H1 (cell line): ENCODE data around the gene LMAN2. TPM values are rescaled to one million over a fixed set of nuclear protein-coding genes. Genes with fewer than 3 reads are reported as not detected.
A peak's percentile ranks its signal among the peaks of the same experiment; 100 is the strongest.

Experiments
- CTCF ChIA-PET: fragments of 300-600 bp; sonication (Branson Sonifier 250); formaldehyde crosslinking; loops from one replicate; lab custom pipeline; 2021; ENCODE audit not compliant: partially characterized antibody; lab: Charles Lee
- POLR2A ChIA-PET: fragments of 300-600 bp; sonication (Branson Sonifier 250); formaldehyde crosslinking; loops from one replicate; lab custom pipeline; 2021; ENCODE audit warnings: inconsistent platforms; ENCODE audit not compliant: partially characterized antibody; lab: Charles Lee
- DNase-seq, 2 experiments: peaks; one replicate each; pipeline versions ENCODE4 v3.0.0 to v3.0.0-alpha.2; 2010 to 2022; ENCODE audit warnings: low spot score in 2 of 2, low read depth in 1 of 2, mixed read lengths in 1 of 2
- FAIRE-seq: peaks from 2 replicates; lab custom pipeline; 2011; peaks lifted over from hg19 to GRCh38; lab: Jason Lieb, UNC
- H2AFZ ChIP-seq: 2 replicates; pipeline ENCODE4 v1.8.1; 2012; ENCODE audit warnings: low read length, inconsistent platforms
- H2AK5ac ChIP-seq: 2 replicates; pipeline ENCODE4 v1.6.1; 2013; ENCODE audit warnings: low read depth, low read length
- H2BK120ac ChIP-seq: replicated peaks from 2 replicates; pipeline ENCODE3; 2013; ENCODE audit warnings: low read depth, low read length, inconsistent platforms
- H2BK12ac ChIP-seq: 2 replicates; pipeline ENCODE4 v1.6.1; 2013; ENCODE audit warnings: low read depth, low read length
- H2BK15ac ChIP-seq: 2 replicates; pipeline ENCODE4 v1.6.1; 2013; ENCODE audit warnings: low read length
- H2BK20ac ChIP-seq: 2 replicates; pipeline ENCODE4 v1.6.1; 2013; ENCODE audit warnings: low read length
- H2BK5ac ChIP-seq: 2 replicates; pipeline ENCODE4 v1.6.1; 2013; ENCODE audit warnings: low read depth, low read length
- H3K14ac ChIP-seq: 2 replicates; pipeline ENCODE4 v1.6.1; 2013; ENCODE audit warnings: inconsistent platforms; ENCODE audit not compliant: insufficient read length
- H3K18ac ChIP-seq: 2 replicates; pipeline ENCODE4 v1.6.1; 2013; ENCODE audit warnings: low read length; ENCODE audit errors: extremely low read depth
- H3K23ac ChIP-seq: 2 replicates; pipeline ENCODE4 v1.6.1; 2013; ENCODE audit warnings: inconsistent platforms; ENCODE audit not compliant: insufficient read length
- H3K23me2 ChIP-seq: 2 replicates; pipeline ENCODE4 v1.6.1; 2013; ENCODE audit warnings: low read depth, low read length
- H3K27ac ChIP-seq: 2 replicates; pipeline ENCODE4 v1.6.1; 2011; ENCODE audit warnings: low read depth, low read length, inconsistent platforms
- H3K27me3 ChIP-seq, 4 experiments: replicated peaks in 1 of 4; 1 replicate in 1 of 4; 2 replicates in 3 of 4; pipeline versions ENCODE4 v1.6.1 to v1.8.1; 2011 to 2013; ENCODE audit warnings: low read length in 3 of 4, mild to moderate bottlenecking in 3 of 4, inconsistent platforms in 2 of 4, mixed read lengths in 2 of 4, moderate library complexity in 1 of 4; ENCODE audit not compliant: control insufficient read depth in 3 of 4, insufficient read depth in 3 of 4; ENCODE audit errors: extremely low read depth in 1 of 4
- H3K36me3 ChIP-seq, 4 experiments: 2 replicates each; pipeline versions ENCODE4 v1.6.1 to v1.8.1; 2011 to 2013; ENCODE audit warnings: mild to moderate bottlenecking in 4 of 4, low read length in 3 of 4, moderate library complexity in 2 of 4, control low read depth in 1 of 4, inconsistent platforms in 1 of 4; ENCODE audit not compliant: insufficient read depth in 4 of 4, control insufficient read depth in 2 of 4
- H3K4ac ChIP-seq: replicated peaks from 2 replicates; pipeline ENCODE3; 2013; ENCODE audit warnings: low read length, low read depth, mixed read lengths, inconsistent platforms; ENCODE audit not compliant: insufficient read length
- H3K4me1 ChIP-seq, 4 experiments: replicated peaks in 1 of 4; 1 replicate in 1 of 4; 2 replicates in 3 of 4; pipeline versions ENCODE4 v1.6.1 to v1.8.1; 2011 to 2013; ENCODE audit warnings: low read length in 3 of 4, inconsistent platforms in 2 of 4, mixed read lengths in 1 of 4; ENCODE audit not compliant: insufficient read depth in 4 of 4, control insufficient read depth in 3 of 4
- H3K4me2 ChIP-seq, 2 experiments: 2 replicates each; pipeline versions ENCODE4 v1.6.1 to v1.8.1; 2011 to 2013; ENCODE audit warnings: low read depth in 2 of 2, low read length in 2 of 2, control low read depth in 1 of 2, inconsistent platforms in 1 of 2, mild to moderate bottlenecking in 1 of 2; ENCODE audit not compliant: insufficient read depth in 1 of 2
- H3K4me3 ChIP-seq, 4 experiments: fragments of 200-600, 300-600 bp in 1 of 4; sonication (generic), shearing (Covaris generic), sonication (Bioruptor Twin) in 1 of 4; 2 replicates each; pipeline versions ENCODE4 v1.5.1 to v1.8.1; 2011 to 2016; ENCODE audit warnings: low read length in 4 of 4, low read depth in 3 of 4, control low read depth in 2 of 4, inconsistent platforms in 2 of 4, mild to moderate bottlenecking in 2 of 4, mixed read lengths in 1 of 4, moderate library complexity in 1 of 4; ENCODE audit not compliant: insufficient read depth in 2 of 4; ENCODE audit errors: extremely low read depth in 1 of 4
- H3K56ac ChIP-seq: replicated peaks from 2 replicates; pipeline ENCODE3; 2013; ENCODE audit warnings: low read depth, mild to moderate bottlenecking, mixed read lengths, low read length, inconsistent platforms; ENCODE audit not compliant: insufficient read length
- H3K79me1 ChIP-seq: 2 replicates; pipeline ENCODE4 v1.6.1; 2013; ENCODE audit warnings: low read depth, low read length, control low read depth
- H3K79me2 ChIP-seq, 2 experiments: 2 replicates each; pipeline versions ENCODE4 v1.6.1 to v1.8.1; 2012 to 2013; ENCODE audit warnings: low read length in 2 of 2, mild to moderate bottlenecking in 2 of 2, inconsistent platforms in 1 of 2; ENCODE audit not compliant: insufficient read depth in 2 of 2, control insufficient read depth in 1 of 2
- H3K9ac ChIP-seq, 4 experiments: replicated peaks in 1 of 4; 1 replicate in 1 of 4; 2 replicates in 3 of 4; pipeline versions ENCODE4 v1.6.1 to v1.8.1; 2011 to 2013; ENCODE audit warnings: low read depth in 3 of 4, low read length in 3 of 4, control low read depth in 2 of 4, mild to moderate bottlenecking in 2 of 4, moderate library complexity in 2 of 4, inconsistent platforms in 1 of 4; ENCODE audit errors: extremely low read depth in 1 of 4
- H3K9me3 ChIP-seq, 2 experiments: 2 replicates each; pipeline versions ENCODE4 v1.6.1 to v1.8.1; 2012 to 2013; ENCODE audit warnings: mild to moderate bottlenecking in 2 of 2, moderate library complexity in 2 of 2, control low read depth in 1 of 2, inconsistent platforms in 1 of 2, low read depth in 1 of 2, low read length in 1 of 2, mixed read lengths in 1 of 2; ENCODE audit not compliant: insufficient read depth in 2 of 2
- H4K20me1 ChIP-seq, 2 experiments: replicated peaks in 1 of 2; 2 replicates each; pipeline versions ENCODE3 to v1.8.1; 2011 to 2013; ENCODE audit warnings: inconsistent platforms in 2 of 2, low read length in 2 of 2, mild to moderate bottlenecking in 1 of 2; ENCODE audit not compliant: insufficient read depth in 2 of 2, control insufficient read depth in 1 of 2
- H4K5ac ChIP-seq: 2 replicates; pipeline ENCODE4 v1.6.1; 2013; ENCODE audit warnings: low read length, low read depth, mixed read lengths, inconsistent platforms; ENCODE audit not compliant: insufficient read length
- H4K8ac ChIP-seq: 2 replicates; pipeline ENCODE4 v1.8.0; 2013; ENCODE audit warnings: mild to moderate bottlenecking, moderate library complexity, low read length, inconsistent platforms; ENCODE audit not compliant: insufficient read depth; ENCODE audit errors: extremely low read depth
- H4K91ac ChIP-seq: replicated peaks from 2 replicates; pipeline ENCODE3; 2013; ENCODE audit warnings: low read length, mixed read lengths, inconsistent platforms; ENCODE audit not compliant: insufficient read length
- CBX5 ChIP-seq: fragments of 300-800, 300-1000 bp; sonication (generic); IDR thresholded peaks from 2 replicates; pipeline ENCODE4 v1.7.1; 2016; ENCODE audit warnings: antibody characterized with exemption, low read length, low read depth
- CTBP2 ChIP-seq: IDR thresholded peaks from 2 replicates; pipeline ENCODE4 v1.7.0; 2011; ENCODE audit warnings: borderline replicate concordance, mild to moderate bottlenecking, moderate library complexity, mixed read lengths, low read length; ENCODE audit not compliant: insufficient read depth, insufficient read length
- POLR2A ChIP-seq, 2 experiments: IDR thresholded peaks; 1 replicate in 1 of 2; 2 replicates in 1 of 2; pipeline ENCODE4 v1.6.1; 2011; ENCODE audit warnings: low read depth in 2 of 2, low read length in 2 of 2, mild to moderate bottlenecking in 2 of 2; ENCODE audit errors: control extremely low read depth in 1 of 2
- POLR2AphosphoS5 ChIP-seq: IDR thresholded peaks from 2 replicates; pipeline ENCODE4 v1.6.1; 2011; ENCODE audit warnings: low read depth, low read length
- RAD21 ChIP-seq, 2 experiments: IDR thresholded peaks in 1 of 2; conservative IDR thresholded peaks in 1 of 2; 2 replicates each; pipeline ENCODE4 v1.6.1; 2011; ENCODE audit warnings: low read depth in 2 of 2, low read length in 2 of 2, improper control_type of control experiment in 1 of 2, inconsistent platforms in 1 of 2, mild to moderate bottlenecking in 1 of 2, moderate library complexity in 1 of 2
- SAP30 ChIP-seq: fragments of 300-600 bp; sonication (generic); IDR thresholded peaks from 2 replicates; pipeline ENCODE4 v1.7.1; 2012; ENCODE audit warnings: low read length, moderate library complexity, mild to moderate bottlenecking, inconsistent platforms; ENCODE audit not compliant: insufficient read depth, insufficient replicate concordance
- SIX5 ChIP-seq: IDR thresholded peaks from 2 replicates; pipeline ENCODE4 v1.6.1; 2011; ENCODE audit warnings: mild to moderate bottlenecking, low read depth, low read length
- SUZ12 ChIP-seq: fragments of 200-600 bp; sonication (generic); IDR thresholded peaks from 2 replicates; pipeline ENCODE4 v1.6.1; 2012; ENCODE audit warnings: mild to moderate bottlenecking, inconsistent platforms, low read length, moderate library complexity, mixed read lengths
- TCF12 ChIP-seq: IDR thresholded peaks from 2 replicates; pipeline ENCODE4 v1.6.1; 2011; ENCODE audit warnings: low read depth, mild to moderate bottlenecking, low read length
- ZNF274 ChIP-seq: IDR thresholded peaks from 2 replicates; pipeline ENCODE4 v1.7.0; 2012; ENCODE audit warnings: low read length, borderline replicate concordance; ENCODE audit errors: extremely low read depth
- WGBS, 2 experiments: shearing (Covaris generic) in 1 of 2; methylation state at CpG; one replicate each; pipeline versions ENCODE4 v1.1.6 to v1.1.7; 2013 to 2015; ENCODE audit warnings: low lambda C conversion rate in 2 of 2, mixed read lengths in 2 of 2, inconsistent platforms in 1 of 2, low coverage in 1 of 2, missing lambda C conversion rate in 1 of 2; ENCODE audit not compliant: insufficient replicate concordance in 2 of 2, insufficient coverage in 1 of 2, insufficient read length in 1 of 2; ENCODE audit errors: extremely low coverage in 1 of 2, missing lambda C conversion rate in 1 of 2; 5-methylcytosine and 5-hydroxymethylcytosine counted together
- polyA plus RNA-seq, 7 experiments: library from polyadenylated mRNA; depleted of rRNA in 3 of 7; stranded (reverse) in 5 of 7; unstranded in 2 of 7; fragments of >200 nt in 5 of 7; fragments of 200-250 nt in 2 of 7; gene quantifications; 1 replicate in 5 of 7; 2 replicates in 1 of 7; 4 replicates in 1 of 7; pipeline versions ENCODE4 v1.2.1 to v1.2.3, GENCODE V29; 2011 to 2013; ENCODE audit warnings: missing spikeins in 2 of 7, mixed read lengths in 2 of 7
- total RNA-seq: library from RNA; stranded (reverse); fragmentation: NEBNext Ultra II Directional; extraction: Animal tissue kit (Norgen Biotek cat#: 25700); gene quantifications from 2 replicates; pipeline ENCODE4 v1.2.1, GENCODE V29; 2021
- TF ChIP-seq, protein P1 (sequence below): IDR thresholded peaks from 2 replicates; pipeline ENCODE4 v1.6.1; 2012; ENCODE audit warnings: inconsistent platforms

The LMAN2 gene
- total and polyA plus RNA-seq, 2 of the 8 experiments (the other 6 are each of a cell fraction or from before 2014, with no cell fraction given) = 116 to 225 TPM

DNA sequence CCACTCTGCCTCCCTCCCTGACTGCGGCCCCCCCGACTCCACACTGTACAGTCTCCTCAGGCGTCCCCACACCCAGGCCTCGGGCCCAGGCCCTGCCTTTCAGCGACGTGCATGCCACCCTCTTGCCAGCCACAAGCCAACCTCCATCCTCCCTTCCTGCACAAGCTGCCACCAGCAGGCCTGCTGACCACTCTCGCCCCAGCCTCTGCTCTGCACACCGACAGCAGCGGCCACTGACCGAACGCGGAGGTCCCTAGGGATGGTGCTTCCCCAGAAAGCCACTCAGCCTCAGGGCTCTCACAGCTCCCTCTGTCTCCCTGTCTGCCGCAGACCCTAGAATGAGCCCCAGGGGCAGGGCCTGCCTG lies 18.6 kb downstream of the LMAN2 start:
- Histone ChIP-seq H3K14ac (no peak overlapping the region), H2BK15ac (no peak overlapping the region), H3K23ac (no peak overlapping the region), H4K91ac (no peak overlapping the region), H3K79me1 (no peaks in the 10 kb centered on the region), H3K18ac (no peak overlapping the region), H4K20me1 (peaks cover 0 to 9% of the 10 kb centered on the region in 2 experiments), H2BK120ac (no peak overlapping the region), H3K4me2 (no peak overlapping the region), H3K4ac (no peak overlapping the region), H3K9me3 (no peaks in the 10 kb centered on the region), H3K23me2 (no peaks in the 10 kb centered on the region), H4K8ac (no peak overlapping the region), H3K79me2 (no peaks in the 10 kb centered on the region), H3K4me1 (peaks cover 0 to 3% (median 1%) of the 10 kb centered on the region in 4 experiments; a peak in 4 of 7 replicates), H3K9ac (no peak overlapping the region), H4K5ac (no peak overlapping the region), H3K36me3 (peaks cover 19 to 36% (median 32%) of the 10 kb centered on the region in 4 experiments), H2BK5ac (peak overlapping the region; percentile 60; the same call in 1 of the 2 replicates), H3K27me3 (no peaks in the 10 kb centered on the region), H2BK12ac (no peak overlapping the region), H2BK20ac (no peak overlapping the region), H3K27ac (no peak overlapping the region), H3K56ac (no peak overlapping the region), H2AK5ac (no peak overlapping the region), H3K4me3 (no peak overlapping the region), H2AFZ (no peak overlapping the region)
- DNase-seq (no peak), FAIRE-seq (no peak)
- 93% methylated on average over 13 of the region's 13 CpGs; no CpG with 5 or more reads in 1 of the 2 experiments for WGBS, 2 experiments
- ChIA-PET CTCF (interaction anchor here (3.4 to 10.3 kb wide), 2 partner anchors 16 to 24 kb away, joined by 18 to 100 read pairs; no protein-coding TSS in a partner anchor), POLR2A (interaction anchor here (1.0 kb wide), 2 partner anchors 13 to 115 kb away, joined by 3 read pairs; no protein-coding TSS in a partner anchor)
- TF ChIP-seq SIX5 = no peak
- no peak for TF ChIP-seq POLR2A (IDR thresholded peaks at IDR 0.05; ENCODE audit: control extremely low read depth in 1 of 2, low read depth in 2 of 2, low read length in 2 of 2)
- no peak for TF ChIP-seq SAP30
- no peak for TF ChIP-seq POLR2AphosphoS5
- no peak for TF ChIP-seq TCF12
- TF ChIP-seq, protein P1, sequence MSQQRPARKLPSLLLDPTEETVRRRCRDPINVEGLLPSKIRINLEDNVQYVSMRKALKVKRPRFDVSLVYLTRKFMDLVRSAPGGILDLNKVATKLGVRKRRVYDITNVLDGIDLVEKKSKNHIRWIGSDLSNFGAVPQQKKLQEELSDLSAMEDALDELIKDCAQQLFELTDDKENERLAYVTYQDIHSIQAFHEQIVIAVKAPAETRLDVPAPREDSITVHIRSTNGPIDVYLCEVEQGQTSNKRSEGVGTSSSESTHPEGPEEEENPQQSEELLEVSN = no peak
- no peak for TF ChIP-seq SUZ12
- TF ChIP-seq RAD21 (IDR thresholded peaks at IDR 0.05 in 1 of 2, conservative IDR thresholded peaks at IDR 0.05 in 1 of 2; ENCODE audit: low read depth in 2 of 2, low read length in 2 of 2) = no peak
- no peak for TF ChIP-seq CBX5
- no peak for TF ChIP-seq CTBP2
- TF ChIP-seq ZNF274 = no peak
